HEK293 (cell line): Measurements from ENCODE around the gene KLHL22.

Source experiments
- CTCF ChIP-seq: fragments of 450-650 bp; formaldehyde crosslinking; IDR thresholded peaks from 2 replicates; pipeline ENCODE4 v1.5.1; 2016; ENCODE audit warnings: missing biosample characterization, missing genetic modification characterization
- OSR2 ChIP-seq: fragments of 450-650 bp; formaldehyde crosslinking; IDR thresholded peaks from 2 replicates; pipeline ENCODE4 v1.5.1; 2016; ENCODE audit warnings: missing biosample characterization, missing genetic modification characterization
- SETDB1 ChIP-seq: IDR thresholded peaks from one replicate; pipeline ENCODE4 v1.6.1; 2017; ENCODE audit warnings: mild to moderate bottlenecking, low read length, moderate library complexity, mixed read lengths; ENCODE audit not compliant: insufficient read length
- ZNF280C ChIP-seq: fragments of 450-650 bp; formaldehyde crosslinking; IDR thresholded peaks from 2 replicates; pipeline ENCODE4 v1.5.1; 2016; ENCODE audit warnings: missing biosample characterization, missing genetic modification characterization

- TF ChIP-seq SETDB1: no peak
- no peak for TF ChIP-seq OSR2 (tag by site-specific recombination)
- TF ChIP-seq CTCF (tag by site-specific recombination): no peak
- no peak for TF ChIP-seq ZNF280C (tag by site-specific recombination)
Observed at GRCh38 chr22:20427945-20428417, 67.6 kb downstream of the KLHL22 start.
